GM06990 (cell line): ENCODE results near the gene YJU2.
"Not testable (repeated sequence)": the region's sequence is repeated elsewhere in the genome, so short reads cannot be mapped to it uniquely, and the experiment has no call there.

ENCODE experiments used
- DNase-seq: peaks from one replicate; pipeline ENCODE4 v3.0.0-alpha.2; 2011; ENCODE audit not compliant: insufficient read length; ENCODE audit errors: extremely low read depth
- H3K27me3 ChIP-seq: replicated peaks from 2 replicates; pipeline ENCODE4 v1.6.0; 2011; ENCODE audit warnings: low read length; ENCODE audit not compliant: control insufficient read depth, insufficient read depth
- H3K36me3 ChIP-seq: 2 replicates; pipeline ENCODE4 v1.5.1; 2011; ENCODE audit warnings: low read length; ENCODE audit not compliant: control insufficient read depth, insufficient read depth
- H3K4me3 ChIP-seq: replicated peaks from 2 replicates; pipeline ENCODE4 v1.5.1; 2011; ENCODE audit warnings: low read depth, mild to moderate bottlenecking, control low read depth, low read length
- CTCF ChIP-seq: IDR thresholded peaks from 2 replicates; pipeline ENCODE4 v1.5.1; 2011; ENCODE audit warnings: low read length, control low read depth, mild to moderate bottlenecking, inconsistent platforms; ENCODE audit not compliant: insufficient read depth, poor library complexity, severe bottlenecking

Gene YJU2

GRCh38 chr19:4279530-4280422 is 32.9 kb downstream of the YJU2 start:
- no peak for TF ChIP-seq CTCF
- no peaks in the 10 kb centered on the region for H3K36me3 ChIP-seq
- no peaks in the 10 kb centered on the region; the same call in 1 of the 2 replicates for H3K27me3 ChIP-seq
- no peak overlapping the region for H3K4me3 ChIP-seq
- no peak for DNase-seq

DNA sequence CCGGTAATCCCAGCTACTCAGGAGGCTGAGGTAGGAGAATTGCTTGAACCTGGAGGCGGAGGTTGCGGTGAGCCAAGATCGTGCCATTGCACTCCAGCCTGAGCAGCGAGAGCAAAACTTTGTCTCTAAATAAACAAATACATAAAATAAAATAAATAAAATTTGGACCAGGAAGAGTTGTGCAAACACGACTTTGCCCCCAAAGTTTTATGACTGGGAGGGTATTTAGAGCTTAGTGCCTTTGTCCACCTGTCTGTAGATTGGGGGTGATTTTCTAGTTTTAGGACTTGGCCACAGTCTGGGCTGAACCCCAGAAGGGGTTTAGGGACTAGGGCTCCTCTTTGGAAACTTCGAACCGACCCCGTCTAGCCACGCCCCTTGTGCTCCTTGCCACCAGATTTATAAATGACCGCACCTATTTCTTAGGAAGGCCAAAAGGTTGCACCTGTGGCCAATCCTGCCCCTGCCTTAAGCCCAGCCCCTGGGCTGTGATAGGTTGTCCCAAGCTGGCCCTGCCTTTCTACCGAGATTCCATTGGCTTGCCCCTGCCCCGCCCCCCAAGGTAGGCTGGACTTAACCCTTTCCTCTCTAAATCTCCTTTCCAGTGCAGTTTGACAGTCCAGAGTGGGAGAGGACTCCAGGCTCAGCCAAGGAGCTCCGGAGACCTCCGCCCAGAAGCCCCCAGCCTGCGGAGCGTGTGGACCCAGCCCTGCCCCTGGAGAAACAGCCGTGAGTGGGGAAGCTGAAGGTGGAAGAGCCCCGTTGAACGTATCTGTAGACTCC is 37.5 kb downstream of the YJU2 start:
- Histone ChIP-seq H3K27me3 (no peaks in the 10 kb centered on the region; the same call in 1 of the 2 replicates), H3K4me3 (no peak overlapping the region), H3K36me3 (no peaks in the 10 kb centered on the region)
- no peak for DNase-seq
- TF ChIP-seq CTCF, result no peak

GRCh38 chr19:4284974-4285373 is 38.1 kb downstream of the YJU2 start:
- H3K4me3 ChIP-seq, result no peak overlapping the region
- DNase-seq, result no peak
- no peaks in the 10 kb centered on the region for H3K36me3 ChIP-seq
- TF ChIP-seq CTCF, result no peak
- H3K27me3 ChIP-seq, result no peaks in the 10 kb centered on the region; the same call in 1 of the 2 replicates

DNA sequence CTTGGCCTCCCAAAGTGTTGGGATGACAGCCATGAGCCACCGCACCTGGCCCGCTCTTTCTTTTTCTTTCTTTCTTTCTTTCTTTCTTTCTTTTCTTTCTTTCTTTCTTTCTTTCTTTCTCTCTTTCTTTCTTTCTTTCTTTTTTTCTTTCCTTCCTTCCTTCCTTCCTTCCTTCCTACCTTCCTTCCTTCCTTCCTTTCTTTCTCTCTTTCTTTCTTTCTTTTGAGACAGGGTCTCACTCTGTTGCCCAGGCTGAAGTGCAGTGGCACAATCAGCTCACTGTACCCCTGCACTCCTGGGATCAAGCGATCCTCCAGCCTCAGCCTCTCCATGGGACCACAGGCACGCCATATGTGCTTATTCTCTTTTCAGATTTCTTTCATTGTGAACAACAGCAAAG is 39.3 kb downstream of the YJU2 start:
- not testable (repeated sequence) for H3K4me3 ChIP-seq, H3K36me3 ChIP-seq, DNase-seq, H3K27me3 ChIP-seq

DNA sequence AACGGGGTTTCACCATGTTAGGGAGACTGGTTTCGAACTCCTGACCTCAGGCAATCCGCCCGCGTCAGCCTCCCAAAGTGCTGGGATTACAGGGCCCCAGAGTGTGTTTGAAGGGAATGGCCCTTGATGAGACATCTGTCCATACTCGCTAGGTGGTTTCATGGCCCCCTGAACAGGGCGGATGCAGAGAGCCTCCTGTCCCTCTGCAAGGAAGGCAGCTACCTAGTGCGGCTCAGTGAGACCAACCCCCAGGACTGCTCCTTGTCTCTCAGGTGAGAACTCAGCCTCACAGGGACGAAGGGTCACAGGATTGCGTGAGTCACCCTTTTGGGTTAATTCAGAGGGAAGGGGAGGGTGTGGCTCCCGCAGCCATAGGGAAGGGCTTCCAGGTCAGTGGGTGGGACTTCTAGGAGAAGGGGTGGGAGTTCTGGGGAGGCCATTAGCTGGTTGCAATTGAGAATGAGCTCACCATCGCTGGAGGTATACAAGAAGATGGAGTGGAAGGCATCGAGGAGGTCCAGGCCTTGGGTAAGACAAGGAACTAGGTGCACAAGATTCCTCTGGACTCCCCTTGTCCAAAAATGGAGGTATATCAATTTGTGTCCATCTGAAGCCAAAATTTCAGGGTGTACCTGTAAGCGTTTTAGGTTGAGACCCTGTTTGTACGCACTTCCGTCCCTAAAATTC is 41.4 kb downstream of the YJU2 start:
- H3K27me3 ChIP-seq, result no peaks in the 10 kb centered on the region; the same call in 1 of the 2 replicates
- no peak for DNase-seq
- H3K4me3 ChIP-seq, result no peak overlapping the region
- no peak for TF ChIP-seq CTCF
- H3K36me3 ChIP-seq, result no peaks in the 10 kb centered on the region
